ENCODE results near the gene DYSF. TPM values are rescaled to one million over a fixed set of nuclear protein-coding genes. Genes with fewer than 3 reads are reported as not detected.
A peak's percentile ranks its signal among the peaks of the same experiment; 100 is the strongest.
"Not testable (repeated sequence)": the region's sequence is repeated elsewhere in the genome, so short reads cannot be mapped to it uniquely, and the experiment has no call there.

DYSF gene
- total RNA-seq, 1 donor from 2014 or later, result 21.8 TPM

DNA sequence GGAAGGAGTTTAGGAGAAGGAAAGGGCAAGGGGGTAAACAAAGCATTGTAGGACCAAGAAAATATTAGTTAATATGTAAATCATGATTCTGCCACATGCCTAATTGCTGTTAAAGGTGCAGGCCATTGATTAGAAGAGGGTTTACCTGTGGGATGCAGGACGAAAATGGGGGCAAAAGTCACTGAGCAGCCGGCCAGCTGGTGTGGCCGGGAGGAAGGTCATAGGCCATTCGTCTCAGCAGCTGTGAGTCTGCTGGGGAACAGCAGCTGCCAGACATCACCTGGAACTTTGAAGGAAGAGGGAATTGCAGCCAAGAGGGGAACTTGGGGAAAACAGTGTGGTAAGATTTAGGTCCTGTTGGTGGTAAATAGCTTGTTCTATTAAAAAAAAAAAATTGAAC lies 184.4 kb downstream of the DYSF start:
- DNase-seq (ENCODE audit: low spot score) (no peak), ATAC-seq (no peak)
- intact Hi-C loops (cut with DNase I), result no loop called here

- no peak for DNase-seq (ENCODE audit: low spot score)
- intact Hi-C loops (cut with DNase I), result no loop called here
- ATAC-seq, result no peak
These were observed 186.4 kb downstream of the DYSF start for GRCh38 chr2:71639735-71640134.

GRCh38 chr2:71640489-71640888 lies 187.1 kb downstream of the DYSF start:
- no peak for DNase-seq (ENCODE audit: low spot score)
- intact Hi-C loops (cut with DNase I), result no loop called here
- ATAC-seq, result no peak

DNA sequence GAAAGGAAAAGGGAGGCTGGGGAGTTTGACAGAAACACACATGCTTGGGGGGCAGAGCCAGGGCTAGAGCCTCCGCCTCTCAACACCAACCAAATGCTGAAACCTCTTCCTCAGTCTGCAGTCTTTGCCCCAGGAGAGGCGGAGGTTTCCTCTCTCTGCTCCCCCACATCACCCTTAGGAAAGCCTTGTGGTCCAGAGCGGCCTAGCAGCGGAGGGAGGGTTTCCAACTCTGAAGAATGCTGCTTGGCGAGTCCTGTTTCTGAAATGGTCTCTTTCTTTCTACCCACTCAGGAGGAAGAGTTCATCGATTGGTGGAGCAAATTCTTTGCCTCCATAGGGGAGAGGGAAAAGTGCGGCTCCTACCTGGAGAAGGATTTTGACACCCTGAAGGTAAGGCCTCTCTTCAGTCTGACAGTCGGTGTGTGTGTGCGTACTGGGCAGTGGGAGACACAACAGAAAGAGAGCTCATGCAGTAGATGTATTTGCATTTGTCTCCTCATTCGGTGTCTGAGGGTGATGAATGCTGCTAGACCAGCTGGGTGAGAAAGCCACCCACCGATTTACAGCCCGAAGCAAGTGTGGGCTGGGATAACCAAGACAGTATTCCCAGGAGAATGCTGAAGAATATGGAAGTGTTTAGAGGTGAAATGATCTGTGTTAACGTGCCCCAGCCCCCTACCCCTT lies 190.5 kb downstream of the DYSF start:
- DNase-seq (ENCODE audit: low spot score) (no peak), ATAC-seq (no peak)

DNA sequence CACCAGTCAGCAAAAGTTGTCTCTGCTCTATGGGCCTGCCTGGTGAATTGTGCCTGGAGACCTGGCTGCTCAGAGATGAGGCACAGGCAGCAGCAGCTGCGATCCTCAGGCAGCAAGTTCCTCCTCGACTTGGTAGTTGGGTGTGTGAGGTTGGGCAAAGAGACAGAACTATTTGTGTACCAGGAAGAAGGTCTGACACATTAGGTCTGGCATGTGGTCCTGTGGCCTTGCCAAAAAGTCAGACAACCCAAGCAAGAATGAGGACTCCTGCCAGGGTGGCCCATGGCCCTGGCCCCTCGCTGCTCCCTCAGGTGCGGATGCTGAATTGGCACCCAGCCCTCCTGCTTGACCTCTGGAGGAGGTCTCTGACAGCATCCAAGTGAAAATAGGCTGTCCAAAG lies 192.7 kb downstream of the DYSF start:
- intact Hi-C loops (cut with DNase I), result no loop called here

More for the DNA sequence above, 190.5 kb downstream of the DYSF start:
- intact Hi-C loops (cut with DNase I), result no loop called here

DNA sequence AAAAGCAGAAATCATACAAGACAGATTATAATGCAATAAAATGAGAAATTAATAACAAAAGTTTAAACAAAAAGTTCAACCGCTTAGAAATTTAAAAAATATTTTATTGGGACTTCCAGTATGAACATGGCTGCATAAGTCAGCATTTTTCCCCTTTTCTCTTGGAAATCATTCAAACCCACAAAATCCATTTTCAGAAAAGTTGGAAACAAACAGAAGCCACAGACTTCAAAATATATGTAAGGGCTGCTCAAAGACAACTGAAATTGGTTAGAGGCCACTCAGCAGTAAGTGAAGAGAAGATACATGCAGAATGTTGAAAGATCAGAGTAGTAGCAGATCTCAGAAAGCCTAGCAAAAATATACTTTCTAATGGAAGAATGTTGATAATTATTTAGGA lies 194.0 kb downstream of the DYSF start:
- ATAC-seq, result no peak
- intact Hi-C loops (cut with DNase I), result no loop called here

More for the DNA sequence above, 192.7 kb downstream of the DYSF start:
- no peak for DNase-seq (ENCODE audit: low spot score)
- ATAC-seq, result peak; percentile 55

DNA sequence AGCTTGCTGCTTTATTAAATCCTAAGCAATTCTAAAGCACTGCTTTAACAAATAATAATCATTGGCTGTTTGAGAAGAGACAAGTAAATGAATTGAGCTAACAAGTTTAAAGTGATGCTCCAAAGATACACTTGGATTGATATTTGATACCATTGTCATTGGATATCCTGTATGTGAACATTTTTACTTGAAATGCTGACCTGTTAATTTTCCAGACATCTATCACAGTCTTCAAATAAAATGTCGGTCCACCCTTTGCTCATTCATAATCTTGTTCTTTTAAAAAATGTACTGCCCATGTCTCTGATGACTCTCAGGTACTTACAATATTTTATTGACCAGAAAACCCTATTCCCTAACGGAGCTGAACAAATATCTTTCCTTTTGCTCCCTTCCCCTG lies 202.1 kb downstream of the DYSF start:
- intact Hi-C loops (cut with DNase I), result no loop called here
- no peak for DNase-seq (ENCODE audit: low spot score)
- ATAC-seq, result no peak

More for the DNA sequence above, 194.0 kb downstream of the DYSF start:
- DNase-seq (ENCODE audit: low spot score), result no peak

DNA sequence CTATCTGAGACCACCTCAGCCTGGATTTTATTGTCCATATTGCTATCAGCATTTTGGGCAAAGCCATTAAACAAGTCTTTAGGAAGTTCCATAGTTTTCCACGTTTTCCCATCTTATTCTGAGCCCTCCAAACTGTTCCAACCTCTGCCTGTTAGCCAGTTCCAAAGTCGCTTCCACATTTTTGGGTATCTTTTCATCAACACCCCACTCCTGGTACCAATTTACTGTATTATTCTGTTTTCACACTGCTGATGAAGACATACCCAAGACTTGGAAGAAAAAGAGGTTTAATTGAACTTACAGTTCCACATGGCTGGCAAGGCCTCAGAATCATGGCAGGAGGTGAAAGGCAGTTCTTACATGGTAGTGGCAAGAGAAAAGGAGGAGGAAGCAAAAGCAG lies 204.9 kb downstream of the DYSF start:
- DNase-seq (ENCODE audit: low spot score); ATAC-seq; intact Hi-C loops (cut with DNase I): not testable (repeated sequence)

GRCh38 chr2:71658771-71659170 lies 205.4 kb downstream of the DYSF start:
- intact Hi-C loops (cut with DNase I), result no loop called here
- ATAC-seq, result no peak
- no peak for DNase-seq (ENCODE audit: low spot score)

DNA sequence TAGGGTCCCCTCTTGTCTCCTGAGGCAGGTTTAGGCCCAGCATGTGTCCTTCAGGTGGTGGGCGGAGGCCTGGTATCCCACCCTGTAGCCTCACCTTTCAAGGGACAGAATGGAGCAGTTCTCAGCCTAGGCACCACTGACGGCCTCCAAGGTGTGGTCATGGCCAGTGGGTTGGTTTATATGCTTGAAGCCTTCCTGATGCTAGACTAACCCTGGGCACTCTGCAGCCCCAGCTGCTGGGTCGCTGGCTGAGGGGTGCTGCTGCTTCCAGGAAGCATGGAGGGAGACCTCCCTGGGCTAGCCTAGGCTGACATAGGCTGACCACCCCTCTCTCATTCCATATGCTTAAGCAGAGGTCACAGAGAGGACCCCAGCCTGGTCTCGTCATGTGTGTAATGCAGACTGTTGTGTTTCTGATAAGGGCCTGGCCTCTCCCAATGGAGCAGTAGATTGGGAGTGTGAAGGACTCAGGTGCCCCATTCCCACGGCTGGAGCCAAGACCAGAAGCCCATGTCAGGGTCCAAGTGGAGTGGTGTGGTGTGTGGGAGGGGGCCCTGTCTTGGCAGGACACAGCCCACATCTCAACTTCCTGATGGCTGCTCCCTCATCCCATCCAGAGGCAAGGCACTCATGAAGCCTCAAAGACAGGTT lies 206.6 kb downstream of the DYSF start:
- DNase-seq (ENCODE audit: low spot score) (no peak), ATAC-seq (no peak)
- intact Hi-C loops (cut with DNase I), result no loop called here

DNA sequence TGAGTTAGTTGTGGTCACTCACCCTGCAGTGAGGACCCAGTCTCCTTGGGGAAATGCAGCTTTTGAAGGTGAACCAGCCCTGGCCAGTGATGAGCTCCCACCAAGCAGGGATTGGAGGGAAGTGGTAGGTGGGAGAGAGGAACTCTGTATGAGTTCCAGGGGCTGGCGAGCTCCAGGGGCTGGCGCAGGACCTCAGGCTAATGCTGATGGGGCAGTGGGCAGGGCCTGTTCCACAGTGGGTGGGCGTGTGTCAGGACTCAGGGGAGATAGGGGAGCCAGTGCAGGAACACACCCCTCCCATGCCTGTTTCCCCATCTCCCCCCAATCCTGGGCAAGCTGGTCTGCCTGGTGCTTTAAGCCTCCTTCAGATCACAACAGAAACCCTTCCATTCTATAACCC lies 208.4 kb downstream of the DYSF start:
- ATAC-seq, result no peak
- no peak for DNase-seq (ENCODE audit: low spot score)
- intact Hi-C loops (cut with DNase I), result no loop called here

- ATAC-seq, result no peak
- intact Hi-C loops (cut with DNase I), result no loop called here
- DNase-seq (ENCODE audit: low spot score), result no peak
These were observed 209.5 kb downstream of the DYSF start for GRCh38 chr2:71662665-71663394.

DNA sequence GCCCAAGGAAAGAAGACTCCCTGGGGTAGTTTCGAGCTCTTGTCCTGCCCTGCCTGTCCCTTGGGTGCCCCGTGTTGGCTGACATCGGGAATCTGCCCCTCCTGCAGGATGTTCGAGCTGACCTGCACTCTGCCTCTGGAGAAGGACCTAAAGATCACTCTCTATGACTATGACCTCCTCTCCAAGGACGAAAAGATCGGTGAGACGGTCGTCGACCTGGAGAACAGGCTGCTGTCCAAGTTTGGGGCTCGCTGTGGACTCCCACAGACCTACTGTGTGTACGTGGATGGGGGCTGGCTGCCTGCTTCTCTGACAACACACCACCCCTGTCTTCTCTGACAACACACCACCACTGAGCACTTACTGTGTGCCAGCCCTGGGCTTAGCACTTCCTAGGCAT lies 210.8 kb downstream of the DYSF start:
- no peak for ATAC-seq
- DNase-seq (ENCODE audit: low spot score), result no peak
- intact Hi-C loops (cut with DNase I), result no loop called here

DNA sequence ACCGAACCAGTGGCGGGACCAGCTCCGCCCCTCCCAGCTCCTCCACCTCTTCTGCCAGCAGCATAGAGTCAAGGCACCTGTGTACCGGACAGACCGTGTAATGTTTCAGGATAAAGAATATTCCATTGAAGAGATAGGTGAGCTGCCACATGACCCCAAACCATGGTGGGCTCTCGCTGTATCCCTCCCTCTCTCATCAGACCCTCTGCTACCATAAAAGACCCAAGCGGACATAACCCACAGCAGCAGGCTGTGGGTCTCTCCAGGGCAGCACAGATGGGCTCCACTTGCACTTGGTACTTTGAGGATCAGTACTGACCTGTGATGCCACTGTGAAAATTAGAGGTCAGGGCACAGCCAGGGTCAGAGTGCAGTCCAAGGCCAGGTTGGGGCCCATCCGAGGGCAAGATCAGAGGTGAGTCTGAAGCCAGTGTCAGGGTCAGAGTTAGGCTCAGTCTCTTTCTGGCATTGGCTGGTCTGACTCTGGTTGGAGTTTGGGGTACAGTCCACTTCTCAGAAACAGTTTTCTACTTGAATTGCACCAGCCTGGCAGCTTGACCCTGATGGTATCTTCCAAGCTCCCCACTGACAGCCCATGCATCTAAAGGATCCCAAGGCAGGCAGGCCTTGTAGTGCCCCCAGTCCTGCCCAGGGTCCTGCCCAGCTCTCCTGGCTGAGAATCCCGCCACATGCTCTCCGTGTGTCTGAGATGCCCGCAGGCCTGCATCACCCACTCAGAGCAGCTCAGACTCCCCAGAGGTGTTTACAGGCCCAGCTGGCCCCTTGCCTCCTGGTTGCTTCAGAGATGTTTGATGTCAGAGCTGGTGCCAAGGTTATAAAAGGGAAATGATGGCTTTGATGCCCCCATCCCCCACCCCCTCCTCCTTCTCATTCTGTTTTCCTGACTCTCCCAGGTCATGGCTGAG lies 212.1 kb downstream of the DYSF start:
- no peak for ATAC-seq
- DNase-seq (ENCODE audit: low spot score), result no peak
- intact Hi-C loops (cut with DNase I), result no loop called here

- DNase-seq (ENCODE audit: low spot score) (no peak), ATAC-seq (no peak)
- intact Hi-C loops (cut with DNase I), result no loop called here
These were observed 212.7 kb downstream of the DYSF start for GRCh38 chr2:71666094-71666474.

DNA sequence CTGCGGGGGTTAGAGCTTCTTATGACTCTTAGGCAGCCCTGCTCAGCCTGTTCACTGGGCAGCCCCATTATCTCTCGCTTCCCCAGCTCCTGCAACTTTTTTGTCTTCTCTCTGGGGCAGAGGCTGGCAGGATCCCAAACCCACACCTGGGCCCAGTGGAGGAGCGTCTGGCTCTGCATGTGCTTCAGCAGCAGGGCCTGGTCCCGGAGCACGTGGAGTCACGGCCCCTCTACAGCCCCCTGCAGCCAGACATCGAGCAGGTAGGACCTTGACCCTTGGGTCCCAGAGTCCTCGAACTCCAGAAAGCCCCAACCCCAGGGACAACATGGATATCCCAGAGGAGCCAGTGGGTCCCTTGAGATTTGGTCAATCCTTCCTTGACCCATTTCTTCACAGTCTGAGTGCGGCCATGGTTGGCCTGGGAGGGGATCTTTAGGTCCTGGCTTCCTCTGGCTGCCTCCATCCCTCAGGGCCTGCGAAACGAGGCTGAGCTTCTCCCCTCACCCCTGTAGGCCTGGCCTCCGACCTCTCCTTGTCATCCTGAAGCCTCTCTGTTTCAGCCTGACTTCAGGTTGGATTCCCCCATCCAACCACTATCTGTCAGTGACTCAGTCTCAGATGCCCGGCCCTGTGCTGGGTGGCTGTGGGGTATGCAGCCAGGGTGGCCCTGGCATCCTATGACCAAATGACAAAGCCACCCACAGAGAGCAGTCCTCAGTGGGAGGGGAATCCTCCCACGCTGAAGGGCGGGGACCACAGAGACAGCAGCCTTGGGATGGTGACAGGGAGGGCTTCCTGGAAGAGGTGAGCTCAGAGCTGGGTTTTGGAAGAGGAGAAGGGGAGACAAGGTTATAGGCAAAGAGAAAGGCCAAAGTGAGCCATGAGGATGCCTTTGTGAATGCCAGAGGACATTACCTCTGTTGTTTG lies 214.2 kb downstream of the DYSF start:
- DNase-seq (ENCODE audit: low spot score) (peak; percentile 54), ATAC-seq (no peak)
- intact Hi-C loops (cut with DNase I), result no loop called here

GRCh38 chr2:71668326-71669057 lies 215.1 kb downstream of the DYSF start:
- ATAC-seq, result no peak
- intact Hi-C loops (cut with DNase I), result no loop called here
- peak; percentile 51 for DNase-seq (ENCODE audit: low spot score)

DNA sequence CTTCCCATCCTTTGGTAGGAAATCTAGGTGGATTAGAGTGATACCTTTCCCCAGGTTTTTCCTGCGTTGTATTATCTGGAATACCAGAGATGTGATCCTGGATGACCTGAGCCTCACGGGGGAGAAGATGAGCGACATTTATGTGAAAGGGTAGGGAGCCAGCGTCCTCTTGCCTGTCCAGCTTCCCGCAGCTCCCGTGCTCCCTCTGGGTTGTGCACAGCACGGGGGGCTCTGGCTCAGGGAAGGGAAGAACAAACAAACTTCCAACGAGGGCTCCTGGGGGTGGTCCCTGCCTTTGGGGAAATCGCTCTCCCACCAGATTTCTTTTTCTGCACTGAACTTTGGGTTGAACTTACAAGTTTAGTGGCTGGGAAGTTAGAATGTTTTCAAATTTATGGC lies 215.7 kb downstream of the DYSF start:
- intact Hi-C loops (cut with DNase I), result no loop called here
- ATAC-seq (no peak), DNase-seq (ENCODE audit: low spot score) (no peak)

Data from sciatic nerve (tissue), 2 donors.